ENCODE measurements around the gene SHLD1.

- TF ChIP-seq, protein P1, sequence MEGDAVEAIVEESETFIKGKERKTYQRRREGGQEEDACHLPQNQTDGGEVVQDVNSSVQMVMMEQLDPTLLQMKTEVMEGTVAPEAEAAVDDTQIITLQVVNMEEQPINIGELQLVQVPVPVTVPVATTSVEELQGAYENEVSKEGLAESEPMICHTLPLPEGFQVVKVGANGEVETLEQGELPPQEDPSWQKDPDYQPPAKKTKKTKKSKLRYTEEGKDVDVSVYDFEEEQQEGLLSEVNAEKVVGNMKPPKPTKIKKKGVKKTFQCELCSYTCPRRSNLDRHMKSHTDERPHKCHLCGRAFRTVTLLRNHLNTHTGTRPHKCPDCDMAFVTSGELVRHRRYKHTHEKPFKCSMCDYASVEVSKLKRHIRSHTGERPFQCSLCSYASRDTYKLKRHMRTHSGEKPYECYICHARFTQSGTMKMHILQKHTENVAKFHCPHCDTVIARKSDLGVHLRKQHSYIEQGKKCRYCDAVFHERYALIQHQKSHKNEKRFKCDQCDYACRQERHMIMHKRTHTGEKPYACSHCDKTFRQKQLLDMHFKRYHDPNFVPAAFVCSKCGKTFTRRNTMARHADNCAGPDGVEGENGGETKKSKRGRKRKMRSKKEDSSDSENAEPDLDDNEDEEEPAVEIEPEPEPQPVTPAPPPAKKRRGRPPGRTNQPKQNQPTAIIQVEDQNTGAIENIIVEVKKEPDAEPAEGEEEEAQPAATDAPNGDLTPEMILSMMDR (IDR thresholded peaks at IDR 0.05 in 2 of 3, conservative IDR thresholded peaks at IDR 0.05 in 1 of 3; ENCODE audit: borderline replicate concordance in 1 of 3, insufficient read depth in 1 of 3, low read depth in 2 of 3, low read length in 2 of 3), result no peak
- TF ChIP-seq POLR2A (IDR thresholded peaks at IDR 0.05; ENCODE audit: borderline replicate concordance, extremely low read depth, insufficient read depth, insufficient read length) (no peak), POLR2AphosphoS5 (IDR thresholded peaks at IDR 0.05; ENCODE audit: low read depth, low read length) (no peak), JUND (IDR thresholded peaks at IDR 0.05) (no peak), SP1 (IDR thresholded peaks at IDR 0.05; ENCODE audit: low read depth) (no peak), MAX (IDR thresholded peaks at IDR 0.05) (no peak), EZH2 (IDR thresholded peaks at IDR 0.05) (no peak), EGR1 (IDR thresholded peaks at IDR 0.05; ENCODE audit: low read depth) (no peak), ATF3 (IDR thresholded peaks at IDR 0.05) (no peak)
Observed at GRCh38 chr20:5770987-5771318, 20.8 kb downstream of the SHLD1 start.

All from HCT116 (cell line).